Activated naive CD8-positive, alpha-beta T cell treated with anti-CD3 and anti-CD28 coated beads, Interleukin-2, amount 10 ng/mL, durations not matched to agents 7 days and 5 days (primary cell): ENCODE data around the gene CCDC43. TPM values are rescaled to one million over a fixed set of nuclear protein-coding genes. Genes with fewer than 3 reads are reported as not detected.
"Not testable (repeated sequence)": the region's sequence is repeated elsewhere in the genome, so short reads cannot be mapped to it uniquely, and the experiment has no call there.

Experiments
- ATAC-seq: fragments of 150-1000 bp; cut with Tn5 transposase; one replicate; pipeline ENCODE4 v1.10.0; 2021; ENCODE audit warnings: low read depth, moderate library complexity
- POLR2A ChIA-PET: fragments of 350-600 bp; sonication (Branson Sonifier 250); formaldehyde crosslinking; loops from one replicate; lab custom pipeline; 2021; ENCODE audit warnings: antibody characterized with exemption; lab: Charles Lee
- DNase-seq: peaks from one replicate; pipeline ENCODE4 v3.0.0; 2021
- H3K27ac Mint-ChIP-seq: one replicate; pipeline ENCODE4 v1.8.0; 2022; ENCODE audit warnings: mild to moderate bottlenecking, mixed read lengths
- H3K27me3 Mint-ChIP-seq: one replicate; pipeline ENCODE4 v1.8.0; 2022; ENCODE audit warnings: mild to moderate bottlenecking, moderate library complexity, mixed read lengths
- H3K36me3 Mint-ChIP-seq: one replicate; pipeline ENCODE4 v1.8.0; 2021; ENCODE audit warnings: mild to moderate bottlenecking, mixed read lengths
- H3K4me1 Mint-ChIP-seq: one replicate; pipeline ENCODE4 v1.8.0; 2021; ENCODE audit warnings: mixed read lengths
- H3K4me3 Mint-ChIP-seq: one replicate; pipeline ENCODE4 v1.8.0; 2022; ENCODE audit warnings: mild to moderate bottlenecking, moderate library complexity, mixed read lengths
- H3K9me3 Mint-ChIP-seq: one replicate; pipeline ENCODE4 v1.8.0; 2021; ENCODE audit warnings: mixed read lengths
- total RNA-seq, 2 experiments: library from RNA; stranded (reverse); gene quantifications; one replicate each; pipeline ENCODE4 v1.2.3, GENCODE V29; 2021

The CCDC43 gene
- total RNA-seq, 2 experiments from 2014 or later: 21.7 to 23.9 TPM

DNA sequence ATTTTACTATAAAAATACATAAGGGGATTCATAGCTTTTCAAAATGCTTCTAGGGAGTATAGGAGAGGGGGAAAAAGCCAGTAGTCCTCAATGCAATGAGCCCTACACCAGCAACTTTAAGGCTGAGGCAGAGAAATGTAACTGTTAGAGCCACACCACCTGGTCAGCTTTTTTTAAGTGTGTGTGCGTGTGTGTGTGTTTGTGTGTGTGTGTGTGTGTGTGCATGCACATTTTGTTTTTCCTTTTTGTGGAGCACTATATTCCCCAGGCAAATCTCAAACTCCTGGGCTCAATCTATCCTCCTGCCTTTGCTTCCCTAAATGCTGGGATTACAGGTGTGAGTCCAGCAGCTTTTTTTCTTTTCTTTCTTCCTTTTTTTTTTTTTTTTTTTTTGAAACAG lies 35.6 kb downstream of the CCDC43 start:
- ATAC-seq: no peak
- Mint-ChIP-seq H3K27ac (no peak overlapping the region), H3K27me3 (peaks cover 65% of the 10 kb centered on the region), H3K4me3 (no peak overlapping the region), H3K36me3 (peaks cover 2% of the 10 kb centered on the region), H3K4me1 (peaks cover 3% of the 10 kb centered on the region), H3K9me3 (no peaks in the 10 kb centered on the region)
- no peak for DNase-seq
- POLR2A ChIA-PET: no interaction called here

DNA sequence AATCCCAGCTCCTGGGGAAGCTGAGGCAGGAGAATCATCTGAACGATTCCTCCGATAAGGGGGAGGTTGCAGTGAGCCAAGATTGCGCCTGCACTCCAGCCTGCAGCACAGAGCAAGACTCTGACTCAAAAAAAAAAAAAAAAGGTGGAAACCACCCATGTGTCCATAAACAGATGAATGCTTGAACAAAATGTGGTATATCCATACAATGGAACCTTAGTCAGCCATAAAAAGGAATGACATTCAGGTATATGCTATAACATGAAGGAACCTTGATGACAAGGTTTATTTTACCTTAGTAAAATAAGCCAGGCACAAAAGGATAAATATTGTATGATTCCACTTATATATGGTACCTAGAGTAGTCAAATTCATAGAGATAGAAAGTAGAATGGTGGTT lies 36.2 kb downstream of the CCDC43 start:
- no peak for ATAC-seq
- no peak overlapping the region for H3K27ac Mint-ChIP-seq

DNA sequence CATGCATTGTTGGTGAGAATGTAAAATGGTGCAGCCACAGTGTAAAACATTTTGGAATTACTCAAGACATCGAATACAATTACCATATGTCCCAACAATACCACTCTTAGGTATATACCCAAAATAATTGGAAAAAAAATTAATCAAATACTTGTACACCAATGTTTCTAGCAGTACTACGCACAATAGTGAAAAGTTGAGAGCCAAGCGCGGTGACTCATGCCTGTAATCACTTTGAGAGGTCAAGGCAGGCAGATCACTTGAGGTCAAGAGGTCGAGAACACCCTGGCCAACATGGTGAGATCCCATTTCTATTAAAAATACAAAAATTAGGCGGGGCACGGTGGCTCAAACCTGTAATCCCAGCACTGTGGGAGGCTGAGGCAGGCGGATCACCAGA lies 36.8 kb downstream of the CCDC43 start:
- Mint-ChIP-seq H3K4me1 (peaks cover 3% of the 10 kb centered on the region), H3K36me3 (peaks cover 2% of the 10 kb centered on the region), H3K27me3 (peaks cover 67% of the 10 kb centered on the region), H3K9me3 (no peaks in the 10 kb centered on the region), H3K27ac (no peak overlapping the region), H3K4me3 (no peak overlapping the region)
- no peak for ATAC-seq
- DNase-seq: no peak
- POLR2A ChIA-PET: no interaction called here

More for the DNA sequence above, 36.2 kb downstream of the CCDC43 start:
- Mint-ChIP-seq H3K36me3 (peaks cover 2% of the 10 kb centered on the region), H3K9me3 (no peaks in the 10 kb centered on the region), H3K27me3 (peaks cover 70% of the 10 kb centered on the region), H3K4me1 (peaks cover 3% of the 10 kb centered on the region), H3K4me3 (no peak overlapping the region)
- POLR2A ChIA-PET: no interaction called here
- DNase-seq: no peak

- H3K27me3 Mint-ChIP-seq: peaks cover 62% of the 10 kb centered on the region
- H3K9me3 Mint-ChIP-seq: no peaks in the 10 kb centered on the region
Observed at GRCh38 chr17:44651228-44651627, 38.3 kb downstream of the CCDC43 start.

GRCh38 chr17:44648963-44649362 lies 40.6 kb downstream of the CCDC43 start:
- ATAC-seq: no peak
- no peaks in the 10 kb centered on the region for H3K36me3 Mint-ChIP-seq
- H3K27ac Mint-ChIP-seq: no peak overlapping the region
- DNase-seq: no peak
- H3K9me3 Mint-ChIP-seq: no peaks in the 10 kb centered on the region
- peaks cover 54% of the 10 kb centered on the region for H3K27me3 Mint-ChIP-seq
- POLR2A ChIA-PET: no interaction called here
- no peak overlapping the region for H3K4me3 Mint-ChIP-seq
- no peaks in the 10 kb centered on the region for H3K4me1 Mint-ChIP-seq

More at GRCh38 chr17:44651228-44651627, 38.3 kb downstream of the CCDC43 start:
- no peak overlapping the region for H3K27ac Mint-ChIP-seq
- H3K4me3 Mint-ChIP-seq: no peak overlapping the region
- H3K36me3 Mint-ChIP-seq: no peaks in the 10 kb centered on the region
- POLR2A ChIA-PET: no interaction called here
- DNase-seq: no peak
- no peaks in the 10 kb centered on the region for H3K4me1 Mint-ChIP-seq
- ATAC-seq: no peak

DNA sequence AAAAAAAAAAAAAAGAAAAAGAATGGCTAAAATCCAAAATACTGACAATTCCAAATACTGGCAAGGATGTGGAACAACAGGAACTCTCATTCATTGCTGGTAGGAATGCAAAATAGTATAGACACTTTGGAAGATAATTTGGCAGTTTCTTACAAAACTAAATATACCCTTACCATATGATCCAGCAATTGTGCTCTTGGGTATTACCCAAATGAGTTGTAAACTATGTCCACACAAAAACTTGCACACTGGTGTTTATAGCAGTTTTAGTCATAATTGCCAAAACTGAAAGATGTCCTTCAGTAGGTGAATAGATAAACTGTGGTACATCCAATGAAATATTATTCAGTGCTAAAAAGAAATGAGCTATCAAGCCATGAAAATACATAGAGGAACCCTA lies 41.8 kb downstream of the CCDC43 start:
- POLR2A ChIA-PET: no interaction called here
- Mint-ChIP-seq H3K36me3 (no peaks in the 10 kb centered on the region), H3K9me3 (no peaks in the 10 kb centered on the region), H3K4me1 (no peaks in the 10 kb centered on the region), H3K27me3 (peaks cover 51% of the 10 kb centered on the region), H3K27ac (no peak overlapping the region), H3K4me3 (no peak overlapping the region)
- DNase-seq: no peak
- no peak for ATAC-seq

GRCh38 chr17:44646280-44646679 lies 43.3 kb downstream of the CCDC43 start:
- ATAC-seq (no peak), DNase-seq (no peak)
- Mint-ChIP-seq H3K36me3 (no peaks in the 10 kb centered on the region), H3K4me3 (no peak overlapping the region), H3K27me3 (peaks cover 56% of the 10 kb centered on the region), H3K9me3 (no peaks in the 10 kb centered on the region), H3K4me1 (no peaks in the 10 kb centered on the region), H3K27ac (no peak overlapping the region)
- POLR2A ChIA-PET: no interaction called here

DNA sequence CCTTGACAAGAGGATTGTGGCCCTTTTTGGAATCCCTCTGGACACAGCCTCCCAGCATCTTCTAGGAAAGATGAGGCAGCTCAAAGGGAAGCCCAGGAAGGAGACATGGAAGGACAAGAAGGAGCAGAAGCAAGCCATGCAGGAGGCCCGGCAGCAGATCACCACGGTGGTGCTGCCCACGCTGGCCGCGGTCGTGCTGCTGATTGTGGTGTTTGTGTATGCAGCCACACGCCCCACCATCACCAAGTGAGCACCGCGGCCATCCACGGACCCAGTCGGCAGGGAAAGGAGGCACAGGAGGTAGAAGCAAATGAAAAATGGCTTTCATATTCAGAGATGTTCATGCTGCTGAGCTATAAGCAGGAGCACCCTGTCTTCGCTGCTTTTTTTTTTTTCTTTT lies 44.2 kb downstream of the CCDC43 start:
- H3K27me3 Mint-ChIP-seq: peaks cover 49% of the 10 kb centered on the region
- H3K36me3 Mint-ChIP-seq: no peaks in the 10 kb centered on the region
- H3K27ac Mint-ChIP-seq: no peak overlapping the region
- POLR2A ChIA-PET: no interaction called here
- H3K4me1 Mint-ChIP-seq: no peaks in the 10 kb centered on the region
- no peaks in the 10 kb centered on the region for H3K9me3 Mint-ChIP-seq
- no peak overlapping the region for H3K4me3 Mint-ChIP-seq
- DNase-seq (no peak), ATAC-seq (no peak)

GRCh38 chr17:44642834-44643233 lies 46.7 kb downstream of the CCDC43 start:
- no peak for ATAC-seq
- Mint-ChIP-seq H3K4me3 (no peak overlapping the region), H3K27ac (no peak overlapping the region), H3K27me3 (peaks cover 38% of the 10 kb centered on the region), H3K4me1 (no peaks in the 10 kb centered on the region), H3K9me3 (no peaks in the 10 kb centered on the region), H3K36me3 (no peaks in the 10 kb centered on the region)
- no peak for DNase-seq
- POLR2A ChIA-PET: no interaction called here

DNA sequence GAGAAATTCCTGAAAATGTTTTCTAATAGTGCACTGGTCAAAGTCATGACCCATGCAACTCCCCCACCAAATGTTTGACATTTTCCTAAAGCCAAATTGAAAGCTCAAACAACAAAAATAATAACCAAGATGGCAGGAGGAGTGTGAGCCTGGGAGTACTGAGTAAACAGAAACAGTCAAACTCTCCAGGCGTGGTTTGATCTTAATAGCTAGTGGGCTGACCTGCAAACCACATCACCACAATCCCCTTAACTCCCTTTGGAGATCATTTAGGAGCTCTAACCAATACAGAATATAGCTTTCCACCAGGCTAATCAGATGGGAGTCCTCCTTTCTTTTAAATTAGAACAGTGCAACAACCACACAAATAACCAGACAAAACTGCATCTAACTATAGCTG lies 52.5 kb downstream of the CCDC43 start:
- DNase-seq: no peak
- Mint-ChIP-seq H3K4me1 (no peaks in the 10 kb centered on the region), H3K4me3 (no peak overlapping the region), H3K36me3 (no peaks in the 10 kb centered on the region), H3K27ac (no peak overlapping the region), H3K9me3 (no peaks in the 10 kb centered on the region), H3K27me3 (peaks cover 40% of the 10 kb centered on the region)
- POLR2A ChIA-PET: no interaction called here
- ATAC-seq: no peak

DNA sequence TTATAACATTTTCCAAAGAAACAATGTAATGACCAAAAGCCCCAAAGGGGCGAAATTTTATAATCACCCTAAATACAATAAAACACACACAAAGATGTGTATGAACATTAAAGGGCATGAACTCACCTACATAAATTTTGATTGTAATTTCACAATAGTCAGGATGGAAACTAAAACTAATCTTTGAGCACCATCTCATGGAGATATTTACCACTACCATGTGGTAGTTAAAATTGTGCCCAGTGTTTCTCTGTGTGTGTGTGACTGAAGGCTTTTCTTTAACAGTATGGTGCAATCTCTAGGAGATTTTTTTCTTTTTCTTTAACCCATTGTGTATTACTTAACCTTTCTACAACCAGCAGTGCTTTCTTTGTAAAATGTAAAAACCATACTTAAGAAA lies 53.0 kb downstream of the CCDC43 start:
- ATAC-seq: no peak
- H3K27me3 Mint-ChIP-seq: peaks cover 37% of the 10 kb centered on the region
- H3K27ac Mint-ChIP-seq: no peak overlapping the region
- no peak for DNase-seq
- H3K4me1 Mint-ChIP-seq: no peaks in the 10 kb centered on the region
- POLR2A ChIA-PET: no interaction called here
- no peak overlapping the region for H3K4me3 Mint-ChIP-seq
- H3K9me3 Mint-ChIP-seq: no peaks in the 10 kb centered on the region
- no peaks in the 10 kb centered on the region for H3K36me3 Mint-ChIP-seq

DNA sequence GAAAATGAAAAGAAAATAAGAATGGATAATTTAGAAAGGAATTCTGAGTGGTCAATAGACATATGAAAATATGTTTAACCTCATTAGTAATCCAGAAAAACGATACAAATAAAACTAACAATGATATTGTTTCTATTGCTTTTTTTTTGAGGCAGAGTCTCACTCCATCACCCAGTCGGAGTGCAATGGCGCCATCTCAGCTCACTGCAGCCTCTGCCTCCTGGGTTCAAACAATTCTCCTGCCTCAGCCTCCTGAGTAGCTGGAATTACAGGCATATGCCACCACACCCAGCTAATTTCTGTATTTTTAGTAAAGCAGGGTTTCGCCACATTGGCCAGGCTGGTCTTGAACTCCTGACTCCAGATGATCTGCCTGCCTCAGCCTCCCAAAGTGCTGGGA lies 55.2 kb downstream of the CCDC43 start:
- peaks cover 28% of the 10 kb centered on the region for H3K27me3 Mint-ChIP-seq
- H3K4me3 Mint-ChIP-seq, H3K27ac Mint-ChIP-seq, H3K4me1 Mint-ChIP-seq, H3K9me3 Mint-ChIP-seq, POLR2A ChIA-PET, DNase-seq, ATAC-seq, H3K36me3 Mint-ChIP-seq: not testable (repeated sequence)

DNA sequence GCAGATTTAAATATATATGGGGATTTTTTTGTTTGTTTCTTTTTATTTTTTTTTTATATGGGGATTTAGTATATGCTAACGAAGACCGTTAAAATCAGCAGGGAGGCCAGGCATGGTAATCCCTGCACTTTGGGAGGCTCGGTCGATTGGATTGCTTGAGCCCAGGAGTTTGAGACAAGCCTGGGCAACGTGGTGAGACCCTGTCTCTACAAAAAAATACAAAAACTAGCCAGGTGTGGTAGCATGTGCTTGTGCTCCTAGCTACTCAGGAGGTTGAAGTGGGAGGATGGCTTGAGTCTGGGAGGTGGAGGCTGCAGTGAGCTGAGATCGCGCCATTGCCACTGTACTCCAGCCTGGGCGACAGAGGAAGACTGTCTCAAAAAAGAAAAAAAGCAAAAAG lies 55.6 kb downstream of the CCDC43 start:
- ATAC-seq (no peak), DNase-seq (no peak)
- Mint-ChIP-seq H3K27ac (no peak overlapping the region), H3K36me3 (no peaks in the 10 kb centered on the region), H3K27me3 (peaks cover 27% of the 10 kb centered on the region), H3K4me3 (no peak overlapping the region), H3K4me1 (no peaks in the 10 kb centered on the region), H3K9me3 (no peaks in the 10 kb centered on the region)
- POLR2A ChIA-PET: no interaction called here

DNA sequence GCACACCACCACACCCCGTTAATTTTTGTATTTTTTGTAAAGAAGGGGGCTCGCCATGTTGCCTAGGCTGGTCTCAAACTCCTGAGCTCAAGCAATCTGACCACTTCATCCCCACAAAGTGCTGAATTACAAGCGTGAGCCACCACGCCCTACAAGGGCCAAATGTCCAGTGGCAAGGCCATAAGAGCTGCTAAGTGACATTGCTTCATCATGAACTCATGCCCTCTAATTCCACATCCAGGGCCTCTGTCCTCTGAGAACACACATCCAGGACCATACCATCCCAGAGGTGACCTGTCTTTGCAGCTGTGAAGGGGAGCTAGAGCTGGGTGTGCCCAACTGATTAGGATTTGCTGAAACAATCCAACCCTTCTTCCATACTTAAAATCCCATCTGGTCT lies 58.9 kb downstream of the CCDC43 start:
- ATAC-seq (no peak), DNase-seq (no peak)
- Mint-ChIP-seq H3K27ac (no peak overlapping the region), H3K27me3 (peaks cover 20% of the 10 kb centered on the region), H3K4me1 (peaks cover 2% of the 10 kb centered on the region), H3K4me3 (no peak overlapping the region), H3K36me3 (no peaks in the 10 kb centered on the region), H3K9me3 (no peaks in the 10 kb centered on the region)
- POLR2A ChIA-PET: no interaction called here

DNA sequence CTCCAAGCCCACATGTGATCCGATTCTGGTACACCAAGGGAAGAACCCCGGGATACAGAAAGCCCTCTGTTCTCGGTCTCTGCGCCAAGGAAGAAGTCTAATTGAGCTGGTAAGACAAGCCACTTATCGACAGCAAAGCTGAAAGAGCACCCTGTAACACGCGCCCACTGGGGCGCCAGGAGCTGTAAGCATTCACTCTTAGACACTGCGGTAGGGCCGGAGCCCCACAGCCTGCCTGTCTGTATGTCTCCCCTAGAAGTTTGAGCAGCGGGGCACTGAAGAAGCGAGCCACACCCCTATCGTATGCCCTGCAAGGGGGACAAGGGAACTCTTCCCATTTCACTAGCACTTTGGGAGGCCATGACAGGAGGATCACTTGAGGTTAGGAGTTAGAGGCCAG lies 60.3 kb downstream of the CCDC43 start:
- POLR2A ChIA-PET: interaction anchor here (0.5 kb wide), 1 partner anchor 9 kb away, joined by 3 read pairs; no protein-coding TSS in a partner anchor
- Mint-ChIP-seq H3K27ac (no peak overlapping the region), H3K36me3 (no peaks in the 10 kb centered on the region), H3K9me3 (no peaks in the 10 kb centered on the region), H3K4me3 (no peak overlapping the region), H3K27me3 (peaks cover 16% of the 10 kb centered on the region), H3K4me1 (peaks cover 2% of the 10 kb centered on the region)
- DNase-seq: no peak
- ATAC-seq: no peak
